NCI-H1092 (cell line): ENCODE results near the gene MCM3.
A peak's percentile ranks its signal among the peaks of the same experiment; 100 is the strongest.

Experiments used
- DNase-seq: peaks from one replicate; lab custom pipeline; 2025; lab: John Stamatoyannopoulos, UW

Gene MCM3

GRCh38 chr6:52251113-52251512, 33.4 kb downstream of the MCM3 start:
- no peak for DNase-seq

GRCh38 chr6:52249078-52249477, 35.5 kb downstream of the MCM3 start:
- no peak for DNase-seq

GRCh38 chr6:52245425-52245824, 39.1 kb downstream of the MCM3 start:
- DNase-seq: no peak

- DNase-seq: no peak
These were observed 40.1 kb downstream of the MCM3 start, which contains the start of gene IL17F for GRCh38 chr6:52244400-52244799. TSS of gene IL17F (minus strand) at chr6:52244500. CDS start at chr6:52244429, 71 bp downstream.

GRCh38 chr6:52243282-52243893, 41.2 kb downstream of the MCM3 start:
- peak; percentile 22 for DNase-seq

- no peak for DNase-seq
These were observed 42.7 kb downstream of the MCM3 start for GRCh38 chr6:52241819-52242218.

- DNase-seq: peak; percentile 1
These were observed 50.3 kb downstream of the MCM3 start for GRCh38 chr6:52233975-52234823.

GRCh38 chr6:52233005-52233404, 51.5 kb downstream of the MCM3 start:
- DNase-seq: no peak

GRCh38 chr6:52231406-52232127, 53.0 kb downstream of the MCM3 start:
- DNase-seq: no peak

GRCh38 chr6:52230685-52231084, 53.9 kb downstream of the MCM3 start:
- DNase-seq: no peak

- DNase-seq: no peak
These were observed 57.0 kb downstream of the MCM3 start for GRCh38 chr6:52227495-52227894.

GRCh38 chr6:52221302-52221701, 63.2 kb downstream of the MCM3 start:
- no peak for DNase-seq

- no peak for DNase-seq
These were observed 66.8 kb downstream of the MCM3 start for GRCh38 chr6:52217761-52218160.

- DNase-seq: no peak
These were observed 67.5 kb downstream of the MCM3 start for GRCh38 chr6:52216932-52217575.

- DNase-seq: no peak
These were observed 68.8 kb downstream of the MCM3 start for GRCh38 chr6:52215787-52216186.
